Peyer's patch (tissue), 4 donors: ENCODE results near the gene HABP4. TPM values are rescaled to one million over a fixed set of nuclear protein-coding genes. Genes with fewer than 3 reads are reported as not detected.

ENCODE experiments used
- DNase-seq, 3 donors: peaks; one replicate each; pipeline ENCODE4 v3.0.0-alpha.2; 2017 to 2019
- H3K27ac ChIP-seq, 4 donors: fragments of 200-600 bp; sonication (generic); one replicate each; pipeline ENCODE4 v1.5.1; 2016 to 2019
- H3K27me3 ChIP-seq, 2 donors: fragments of 200-600 bp; sonication (generic); one replicate each; pipeline ENCODE4 v1.5.1; 2019
- H3K36me3 ChIP-seq, 3 donors: fragments of 200-600 bp; sonication (generic); one replicate each; pipeline ENCODE4 v1.5.1; 2016 to 2019
- H3K4me1 ChIP-seq, 4 donors: fragments of 200-600 bp; sonication (generic); one replicate each; pipeline ENCODE4 v1.5.1; 2016 to 2019
- H3K4me3 ChIP-seq, 4 donors: fragments of 200-600 bp; sonication (generic); 1 replicate in 3 of 4; 2 replicates in 1 of 4; pipeline ENCODE4 v1.5.1; 2016 to 2019; ENCODE audit warnings: mild to moderate bottlenecking in 1 of 4
- H3K9me3 ChIP-seq, 4 donors: fragments of 200-600 bp; sonication (generic); one replicate each; pipeline ENCODE4 v1.5.1; 2016 to 2019; ENCODE audit warnings: mild to moderate bottlenecking in 1 of 4
- POLR2A ChIP-seq, 2 donors: fragments of 450-650 bp; IDR thresholded peaks; one replicate each; pipeline ENCODE4 v1.5.1; 2017; ENCODE audit warnings: antibody characterized with exemption in 2 of 2, mild to moderate bottlenecking in 2 of 2, moderate library complexity in 2 of 2
- total RNA-seq, 4 donors: library from RNA; depleted of rRNA; stranded (reverse); fragments of >200 nt; gene quantifications; one replicate each; pipeline ENCODE4 v1.1.0, GENCODE V29; 2016
- TF ChIP-seq, protein P1 (sequence below), 6 experiments: fragments of 450-650 bp in 4 of 6; fragments of 200-600 bp in 2 of 6; sonication (generic) in 1 of 6; IDR thresholded peaks; one replicate each; pipeline ENCODE4 v1.5.1; 2017 to 2019; ENCODE audit warnings: antibody characterized with exemption in 6 of 6, mild to moderate bottlenecking in 3 of 6, moderate library complexity in 1 of 6

Gene HABP4
- total RNA-seq, 4 donors from 2014 or later = 3.2 to 19.8 (median 5.1) TPM

DNA sequence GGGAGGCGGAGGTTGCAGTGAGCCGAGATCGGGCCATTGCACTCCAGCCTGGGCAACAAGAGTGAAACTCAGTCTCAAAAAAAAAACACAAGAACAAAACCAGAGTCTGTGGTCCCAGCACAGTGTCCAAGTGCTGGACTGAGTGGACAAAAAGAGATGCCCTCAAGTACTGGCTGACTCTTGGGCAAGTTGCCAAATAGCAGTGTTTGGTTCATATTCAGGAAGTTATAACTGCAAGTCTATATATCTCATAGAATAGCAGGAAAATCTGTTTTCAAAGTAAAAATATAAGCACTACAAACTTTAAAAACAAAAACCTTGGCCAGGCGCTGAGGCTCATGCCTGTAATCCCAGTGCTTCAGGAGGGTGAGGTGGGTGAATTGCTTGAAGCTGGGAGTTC, 7.3 kb downstream of the HABP4 start:
- Histone ChIP-seq H3K4me3 (no peak overlapping the region), H3K9me3 (no peaks in the 10 kb centered on the region), H3K27ac (no peak overlapping the region), H3K4me1 (no peaks in the 10 kb centered on the region), H3K36me3 (no peaks in the 10 kb centered on the region), H3K27me3 (no peaks in the 10 kb centered on the region)
- TF ChIP-seq POLR2A (IDR thresholded peaks at IDR 0.05) = no peak
- TF ChIP-seq, protein P1, sequence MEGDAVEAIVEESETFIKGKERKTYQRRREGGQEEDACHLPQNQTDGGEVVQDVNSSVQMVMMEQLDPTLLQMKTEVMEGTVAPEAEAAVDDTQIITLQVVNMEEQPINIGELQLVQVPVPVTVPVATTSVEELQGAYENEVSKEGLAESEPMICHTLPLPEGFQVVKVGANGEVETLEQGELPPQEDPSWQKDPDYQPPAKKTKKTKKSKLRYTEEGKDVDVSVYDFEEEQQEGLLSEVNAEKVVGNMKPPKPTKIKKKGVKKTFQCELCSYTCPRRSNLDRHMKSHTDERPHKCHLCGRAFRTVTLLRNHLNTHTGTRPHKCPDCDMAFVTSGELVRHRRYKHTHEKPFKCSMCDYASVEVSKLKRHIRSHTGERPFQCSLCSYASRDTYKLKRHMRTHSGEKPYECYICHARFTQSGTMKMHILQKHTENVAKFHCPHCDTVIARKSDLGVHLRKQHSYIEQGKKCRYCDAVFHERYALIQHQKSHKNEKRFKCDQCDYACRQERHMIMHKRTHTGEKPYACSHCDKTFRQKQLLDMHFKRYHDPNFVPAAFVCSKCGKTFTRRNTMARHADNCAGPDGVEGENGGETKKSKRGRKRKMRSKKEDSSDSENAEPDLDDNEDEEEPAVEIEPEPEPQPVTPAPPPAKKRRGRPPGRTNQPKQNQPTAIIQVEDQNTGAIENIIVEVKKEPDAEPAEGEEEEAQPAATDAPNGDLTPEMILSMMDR (IDR thresholded peaks at IDR 0.05) = no peak
- DNase-seq = no peak

DNA sequence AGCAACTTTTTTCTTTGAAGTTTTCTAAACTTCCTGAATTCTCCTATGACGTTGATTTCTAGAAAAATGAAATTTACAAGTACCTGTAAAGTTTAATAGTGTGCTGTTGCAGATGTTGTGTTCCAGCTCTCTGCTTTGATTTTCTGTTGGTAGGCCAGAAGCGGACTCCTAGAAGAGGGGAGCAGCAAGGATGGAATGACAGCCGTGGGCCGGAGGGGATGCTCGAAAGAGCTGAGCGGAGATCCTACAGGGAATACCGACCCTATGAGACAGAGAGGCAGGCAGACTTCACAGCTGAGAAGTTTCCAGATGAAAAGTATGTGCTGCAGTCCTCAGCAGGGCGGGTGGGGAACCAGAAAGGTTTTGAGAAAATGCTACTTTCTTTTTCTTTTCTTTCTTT, 8.3 kb downstream of the HABP4 start:
- no peak overlapping the region for H3K4me3 ChIP-seq
- no peaks in the 10 kb centered on the region for H3K27me3 ChIP-seq
- no peaks in the 10 kb centered on the region for H3K4me1 ChIP-seq
- no peaks in the 10 kb centered on the region for H3K9me3 ChIP-seq
- no peak overlapping the region for H3K27ac ChIP-seq
- DNase-seq = no peak
- no peak for TF ChIP-seq POLR2A (IDR thresholded peaks at IDR 0.05)
- TF ChIP-seq, protein P1 (IDR thresholded peaks at IDR 0.05) = no peak
- H3K36me3 ChIP-seq = no peaks in the 10 kb centered on the region

DNA sequence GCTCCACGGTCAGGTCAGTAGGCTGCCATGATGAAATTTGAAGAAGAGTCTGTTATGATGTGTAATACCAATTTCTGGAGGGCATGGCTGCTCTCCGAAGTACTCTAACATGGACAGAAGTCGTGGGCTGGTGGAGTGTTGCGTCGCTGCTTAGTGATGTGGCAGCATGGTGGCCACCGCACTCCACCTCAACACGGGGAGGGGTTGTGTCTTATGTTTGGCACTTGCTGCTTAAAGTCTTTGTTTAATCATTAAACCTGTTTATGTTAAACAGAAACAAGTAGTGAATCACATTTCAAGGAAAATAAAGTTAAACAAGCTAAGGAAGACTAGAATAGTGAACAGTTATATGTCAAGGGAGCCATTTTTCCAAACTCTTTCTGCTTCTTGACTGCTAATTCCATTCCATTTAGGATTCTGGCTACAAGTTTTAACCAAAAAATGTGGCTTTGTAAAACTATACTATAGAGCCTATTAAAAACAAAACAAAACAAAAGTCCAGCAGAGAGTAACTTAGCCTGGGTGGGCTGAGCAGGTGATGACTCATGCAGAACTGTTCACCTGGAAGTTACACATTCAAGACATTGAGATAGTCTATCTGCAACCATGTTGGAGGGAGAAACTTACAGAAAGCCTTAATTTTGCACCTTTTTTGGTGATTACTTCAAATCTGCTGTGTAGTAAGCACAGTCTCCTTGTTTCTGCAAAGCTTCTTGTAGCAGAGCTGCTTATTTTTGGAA, 9.5 kb downstream of the HABP4 start:
- no peak overlapping the region for H3K4me3 ChIP-seq
- H3K27ac ChIP-seq = no peak overlapping the region
- H3K27me3 ChIP-seq = no peaks in the 10 kb centered on the region
- H3K4me1 ChIP-seq = no peaks in the 10 kb centered on the region
- H3K36me3 ChIP-seq = no peaks in the 10 kb centered on the region
- TF ChIP-seq, protein P1 (IDR thresholded peaks at IDR 0.05) = no peak
- no peak for TF ChIP-seq POLR2A (IDR thresholded peaks at IDR 0.05)
- no peak for DNase-seq
- H3K9me3 ChIP-seq = no peaks in the 10 kb centered on the region

DNA sequence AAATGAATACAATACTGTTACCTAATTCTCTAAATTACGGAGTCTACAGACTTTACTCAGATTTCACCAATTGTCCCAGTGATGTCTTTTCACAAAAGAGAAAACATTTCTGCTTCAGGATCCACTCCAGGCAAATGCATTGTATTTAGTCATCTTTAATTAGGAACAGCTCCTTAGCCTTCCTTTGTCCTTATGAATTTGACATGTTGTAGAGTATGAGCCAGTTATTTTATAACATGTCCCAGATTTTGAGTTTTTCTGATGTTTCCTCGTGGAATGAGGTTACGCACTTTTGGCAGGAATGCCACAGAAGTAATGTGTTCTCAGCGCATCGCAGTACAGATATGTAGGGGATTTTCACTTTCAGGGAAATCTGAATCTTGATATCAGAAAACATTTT, 10.5 kb downstream of the HABP4 start:
- no peaks in the 10 kb centered on the region for H3K27me3 ChIP-seq
- DNase-seq = no peak
- H3K27ac ChIP-seq = no peak overlapping the region
- no peaks in the 10 kb centered on the region for H3K36me3 ChIP-seq
- H3K9me3 ChIP-seq = no peaks in the 10 kb centered on the region
- no peaks in the 10 kb centered on the region for H3K4me1 ChIP-seq
- TF ChIP-seq, protein P1 (IDR thresholded peaks at IDR 0.05) = no peak
- no peak for TF ChIP-seq POLR2A (IDR thresholded peaks at IDR 0.05)
- no peak overlapping the region for H3K4me3 ChIP-seq

DNA sequence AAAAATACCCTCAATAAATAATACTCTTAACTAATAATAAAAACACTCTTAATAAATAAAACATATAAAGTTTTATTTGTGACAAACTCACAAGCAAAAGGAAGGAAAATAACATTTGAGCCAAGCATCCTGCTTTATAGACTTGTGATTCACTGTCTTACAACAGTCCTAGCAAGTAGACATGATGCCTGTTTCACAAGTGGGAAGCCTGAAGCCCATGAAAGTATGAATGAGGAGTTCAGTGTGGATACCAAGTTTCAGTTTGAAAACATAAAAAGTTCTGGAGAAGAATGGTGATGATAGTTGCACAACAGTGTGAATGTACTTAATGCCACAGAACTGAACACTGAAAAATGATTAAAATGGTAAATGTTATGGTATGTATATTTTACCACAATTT, 10.9 kb downstream of the HABP4 start:
- TF ChIP-seq, protein P1 (IDR thresholded peaks at IDR 0.05) = no peak
- TF ChIP-seq POLR2A (IDR thresholded peaks at IDR 0.05) = no peak
- Histone ChIP-seq H3K36me3 (peaks cover 0 to 1% (median 0%) of the 10 kb centered on the region in 3 donors), H3K9me3 (no peaks in the 10 kb centered on the region), H3K27me3 (no peaks in the 10 kb centered on the region), H3K27ac (no peak overlapping the region), H3K4me1 (no peaks in the 10 kb centered on the region), H3K4me3 (no peak overlapping the region)
- no peak for DNase-seq
